HG02981 (cell line): ENCODE results near the gene CIP2A.

Source experiments
- ATAC-seq: cut with Tn5 transposase; IDR thresholded peaks from one replicate; pipeline ENCODE4 v1.9.1; 2021; ENCODE audit warnings: mild to moderate bottlenecking, moderate library complexity; ENCODE audit not compliant: unreplicated experiment

CIP2A gene

DNA sequence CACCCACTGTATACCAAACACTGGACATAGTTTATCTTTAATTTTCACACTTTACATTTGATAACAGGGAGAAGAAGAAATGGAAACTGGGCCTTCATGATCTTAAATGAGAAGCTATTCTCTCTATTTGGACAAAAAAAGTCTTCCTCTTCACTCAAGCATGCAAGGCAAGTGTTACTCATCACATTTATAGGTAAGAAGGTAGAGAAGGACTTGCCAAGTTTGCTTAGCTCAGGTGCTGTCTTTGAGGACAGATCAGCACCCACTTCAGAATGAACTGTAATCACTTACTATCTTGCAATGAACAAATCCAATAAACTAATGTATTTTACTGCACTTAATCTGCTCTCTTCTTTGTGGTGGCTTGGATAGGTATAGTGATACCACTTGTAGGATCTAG, 77.7 kb downstream of the CIP2A start:
- ATAC-seq = no peak

DNA sequence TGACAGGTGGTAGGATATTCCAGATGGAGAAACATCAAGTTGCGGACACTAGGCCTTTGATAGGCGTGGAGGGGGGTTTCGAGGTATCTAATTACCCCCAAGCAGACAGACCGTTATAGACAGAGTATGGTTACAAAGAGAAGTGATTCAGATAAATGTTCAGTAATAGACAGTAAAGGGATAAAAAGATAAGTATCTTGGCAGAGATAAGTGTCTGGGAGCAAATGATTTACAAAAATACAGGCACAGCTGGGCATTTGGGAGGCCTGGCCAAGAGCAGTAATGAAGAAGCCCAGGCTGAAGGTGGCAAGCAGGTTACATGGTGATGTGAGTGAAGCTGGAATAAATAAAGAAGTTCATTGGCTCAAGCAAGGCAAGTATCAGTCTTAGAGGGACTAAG, 78.2 kb downstream of the CIP2A start:
- ATAC-seq = no peak

DNA sequence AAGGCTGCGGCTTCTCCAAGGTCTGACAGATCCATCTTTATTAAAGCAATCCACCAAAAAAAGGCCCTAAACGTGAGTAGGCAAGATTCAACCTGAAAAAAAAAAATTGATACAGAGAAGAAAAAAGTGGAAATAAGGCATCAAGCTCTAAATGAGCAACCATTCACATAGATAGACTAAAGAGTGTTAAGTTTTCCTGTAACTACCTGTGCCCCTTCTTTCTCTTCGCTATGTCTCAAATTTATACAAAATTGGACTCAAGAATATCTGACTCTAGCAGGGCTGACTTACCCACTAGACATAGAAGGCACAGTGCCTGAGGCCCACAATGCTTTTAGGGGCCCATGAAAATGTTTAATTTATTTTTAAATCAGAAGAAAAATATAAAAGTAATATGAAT, 78.7 kb downstream of the CIP2A start, which contains the start of gene MYH15:
Gene MYH15 (minus strand): TSS at position 101 of the 400 bp plus-strand sequence. CDS start 66 bp downstream, at position 35.
- ATAC-seq = no peak

DNA sequence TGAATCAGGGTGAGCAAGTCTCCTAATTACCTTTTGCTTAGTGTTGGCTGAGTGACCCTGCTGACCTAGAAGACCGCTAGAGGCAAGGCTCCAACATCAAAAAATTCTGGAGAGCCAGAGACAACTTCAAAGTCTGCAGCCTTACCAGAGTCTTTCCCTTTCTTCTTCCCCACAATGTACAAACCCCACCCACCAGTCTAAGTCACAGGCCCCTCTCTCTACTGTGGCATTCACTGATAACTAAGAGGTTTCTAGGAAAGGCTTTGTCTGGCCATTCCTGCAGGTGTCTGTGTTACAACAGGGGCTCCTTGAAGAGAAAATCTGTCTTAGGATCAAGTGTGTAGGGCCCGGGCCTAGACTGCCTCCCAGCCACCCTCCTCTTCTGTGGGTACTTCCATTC, 79.4 kb downstream of the CIP2A start:
- no peak for ATAC-seq

DNA sequence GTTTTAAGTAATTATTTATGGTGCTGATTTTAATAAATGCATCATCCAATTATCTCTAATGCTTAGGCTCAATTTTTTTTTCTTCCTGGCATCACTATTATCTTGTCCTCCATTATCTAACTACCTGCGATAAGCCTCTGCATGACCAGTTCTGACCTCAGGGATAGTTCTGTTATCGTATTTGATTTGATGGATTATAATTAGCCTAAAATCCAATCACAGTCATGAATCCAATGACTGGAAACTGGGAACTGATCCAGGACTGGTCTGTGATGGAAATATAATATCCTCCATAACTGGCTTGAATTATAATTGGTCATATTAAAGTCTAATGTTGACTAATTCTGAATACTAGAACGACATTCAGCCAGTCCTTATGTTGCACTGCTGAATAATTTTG, 80.0 kb downstream of the CIP2A start:
- no peak for ATAC-seq

DNA sequence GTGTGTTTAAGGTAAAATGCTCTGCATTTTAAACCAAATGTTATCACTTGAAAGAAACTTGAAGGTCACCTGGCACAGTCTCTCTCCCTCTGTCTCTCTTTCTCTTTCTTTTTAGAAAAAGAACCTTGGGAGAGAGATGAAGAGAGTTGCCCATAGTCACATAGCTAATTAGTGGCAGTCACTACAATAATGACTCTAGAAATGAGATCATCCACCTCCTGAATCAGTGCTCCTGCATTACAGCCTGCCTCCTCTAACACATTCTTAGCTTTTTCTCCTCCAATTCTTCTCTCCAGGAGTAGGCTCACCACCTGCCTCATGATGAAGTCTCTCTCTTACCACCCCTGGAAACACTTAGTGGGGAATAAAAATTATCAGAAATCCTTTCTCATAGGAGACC, 81.3 kb downstream of the CIP2A start:
- no peak for ATAC-seq

DNA sequence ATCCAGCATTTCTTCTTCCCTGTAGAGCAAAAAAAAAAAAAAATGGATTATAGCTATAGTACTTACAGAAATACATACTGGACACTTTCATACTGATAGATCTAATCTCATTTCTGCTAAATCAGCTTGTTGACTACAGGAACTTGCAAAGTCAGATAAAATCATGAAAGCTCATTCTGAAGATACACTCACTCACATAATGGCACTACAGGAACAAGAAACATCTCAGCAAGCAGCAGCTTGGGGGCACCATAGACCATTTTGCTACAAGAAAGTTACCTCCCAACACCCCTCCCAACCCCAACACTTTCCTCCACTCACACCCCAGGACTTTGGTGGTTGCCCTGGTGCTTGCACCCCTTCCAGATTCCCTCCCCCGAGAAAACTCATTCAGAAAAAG, 83.4 kb downstream of the CIP2A start:
- no peak for ATAC-seq

DNA sequence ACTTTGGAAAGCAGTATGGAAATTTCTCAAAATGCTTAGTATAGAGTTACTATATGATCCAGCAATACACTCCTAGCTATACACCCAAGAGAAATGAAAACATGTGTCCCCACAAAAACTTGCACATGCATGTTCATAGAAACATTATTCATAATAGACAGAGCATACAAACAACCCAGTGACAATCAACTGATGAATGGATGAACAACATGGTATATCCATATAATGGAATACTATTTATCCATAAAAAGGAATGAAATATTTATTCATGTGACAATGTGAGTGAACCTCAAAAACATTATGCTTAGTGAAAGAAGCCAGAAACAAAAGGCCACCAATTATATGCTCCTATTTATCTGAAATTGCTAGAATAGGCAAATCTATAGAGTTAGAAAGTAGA, 85.5 kb downstream of the CIP2A start:
- ATAC-seq = no peak

DNA sequence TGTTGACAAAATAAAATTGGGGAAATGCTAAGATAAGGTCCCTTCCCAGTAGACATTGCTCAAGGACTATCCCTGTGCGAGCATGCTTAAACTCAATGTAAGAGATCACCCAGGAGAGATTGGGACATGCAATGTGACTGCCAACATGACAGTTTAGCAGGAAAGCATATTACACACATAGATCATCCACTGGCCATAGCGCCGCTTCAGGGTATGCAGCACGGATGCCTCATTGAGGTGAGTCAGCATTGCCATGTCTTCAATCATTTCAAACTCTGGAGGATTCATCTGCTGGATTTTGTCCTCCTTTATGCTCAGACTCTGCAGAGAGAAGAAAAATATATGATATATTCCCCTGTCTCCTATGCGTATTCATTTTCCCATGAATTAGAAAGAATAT, 87.7 kb downstream of the CIP2A start:
- ATAC-seq = no peak

DNA sequence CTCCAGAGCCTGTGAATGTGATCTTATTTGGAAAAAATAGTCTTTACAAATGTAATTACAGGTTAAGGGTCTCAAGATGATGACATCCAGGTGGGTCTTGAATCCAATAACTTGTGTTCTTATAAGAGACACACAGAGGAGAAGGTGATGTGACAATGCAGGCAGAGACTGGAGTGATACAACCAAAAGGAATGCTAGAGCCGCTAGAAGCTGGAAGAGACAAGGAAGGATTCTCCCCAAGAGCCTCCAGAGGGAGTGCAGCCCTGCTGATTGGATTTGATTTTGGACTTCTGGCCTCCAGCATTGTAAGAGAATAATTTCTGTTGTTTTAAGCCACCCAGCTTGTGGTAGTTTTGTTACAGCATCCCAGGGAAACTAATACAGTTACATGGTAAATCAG, 88.5 kb downstream of the CIP2A start:
- no peak for ATAC-seq
